DMS153 (cell line): ENCODE results near the gene TP53TG3D.
"Not testable (repeated sequence)": the region's sequence is repeated elsewhere in the genome, so short reads cannot be mapped to it uniquely, and the experiment has no call there.

Source experiments
- DNase-seq: peaks from one replicate; lab custom pipeline; 2025; lab: John Stamatoyannopoulos, UW

TP53TG3D gene, protein sequence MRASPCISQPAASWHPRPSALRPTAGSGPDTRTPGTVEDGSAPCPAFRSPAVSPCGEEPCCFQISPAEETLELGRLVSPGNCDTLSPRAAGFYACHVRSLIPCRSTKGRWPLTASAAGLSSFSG

DNA sequence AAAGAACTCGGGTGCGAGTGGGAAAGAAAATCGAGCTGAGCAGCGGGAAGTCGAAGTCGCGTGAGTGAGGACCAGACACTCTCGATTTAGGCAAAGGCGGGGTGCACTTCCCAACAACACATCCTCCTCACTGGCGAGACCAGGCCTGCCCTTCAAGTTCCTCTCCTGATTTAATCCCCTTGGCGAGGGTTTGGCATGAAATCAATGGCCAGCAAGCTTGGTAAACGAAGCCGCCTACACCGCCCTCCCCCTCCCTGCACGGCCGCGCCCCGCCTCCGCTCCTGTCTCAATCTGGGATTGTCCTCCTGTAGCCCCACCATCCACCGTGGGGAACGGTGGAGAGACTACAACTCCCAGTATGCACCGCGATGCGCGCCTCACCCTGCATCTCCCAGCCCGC, at the start of gene TP53TG3D:
Gene TP53TG3D (plus strand): TSS at position 301 of the 400 bp plus-strand sequence. CDS start 68 bp downstream, at position 369.
- not testable (repeated sequence) for DNase-seq

DNA sequence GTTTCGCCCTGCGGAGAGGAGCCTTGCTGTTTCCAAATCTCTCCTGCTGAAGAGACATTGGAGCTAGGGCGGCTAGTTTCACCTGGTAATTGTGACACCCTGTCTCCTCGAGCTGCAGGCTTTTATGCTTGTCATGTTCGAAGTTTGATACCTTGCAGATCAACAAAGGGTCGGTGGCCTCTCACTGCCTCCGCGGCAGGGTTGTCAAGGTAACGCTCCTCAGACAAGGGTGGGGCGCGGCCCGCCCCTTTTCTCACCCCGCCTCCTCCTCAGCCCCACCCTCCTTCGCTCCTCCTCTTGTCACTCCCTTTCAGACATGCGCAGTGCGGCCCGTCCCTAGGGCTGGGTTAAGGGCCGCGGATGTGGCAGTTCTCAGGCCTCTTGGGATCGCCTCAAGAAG, 421 bp downstream of the TP53TG3D start:
- DNase-seq, result not testable (repeated sequence)

DNA sequence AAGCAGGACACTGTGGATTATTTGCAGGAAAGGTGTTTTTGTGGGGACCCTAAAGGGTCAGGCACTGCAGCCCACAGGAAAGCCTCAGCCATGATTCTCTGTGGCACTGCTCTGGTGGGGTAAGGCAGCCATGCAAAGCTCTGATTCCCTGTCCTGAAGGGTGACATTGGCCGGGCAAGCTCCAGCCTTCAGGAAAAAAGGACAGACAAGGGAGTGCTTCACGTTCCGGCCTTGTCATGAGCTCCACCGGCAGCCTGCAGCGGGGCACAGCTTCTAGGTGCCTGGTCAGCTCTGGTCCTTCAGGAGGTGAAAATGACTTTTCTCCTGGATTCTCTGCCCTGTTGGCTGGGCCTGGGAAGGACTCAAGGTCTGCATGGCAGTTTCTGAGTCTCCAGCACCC, 8.4 kb downstream of the TP53TG3D start:
- not testable (repeated sequence) for DNase-seq

DNA sequence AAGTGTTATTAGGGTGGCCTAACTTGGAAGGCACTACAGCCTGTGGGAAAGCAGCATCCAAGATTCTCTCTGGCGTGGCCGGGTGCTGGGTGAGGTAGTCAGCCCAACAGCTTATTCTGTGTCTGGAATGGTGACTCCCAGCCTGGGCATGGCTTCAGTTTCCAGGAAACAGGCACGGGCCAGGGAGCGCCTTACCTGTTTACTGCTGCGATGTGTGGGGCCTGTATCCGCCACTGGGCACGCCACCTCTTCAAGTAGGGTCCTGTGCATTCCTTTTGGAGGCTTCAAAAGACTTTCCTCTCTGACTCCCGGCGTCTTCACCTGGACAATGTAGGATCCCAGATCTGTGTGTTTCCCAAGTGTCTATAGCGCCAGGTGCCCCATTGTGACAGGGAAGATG, 10.5 kb downstream of the TP53TG3D start:
- DNase-seq, result not testable (repeated sequence)

DNA sequence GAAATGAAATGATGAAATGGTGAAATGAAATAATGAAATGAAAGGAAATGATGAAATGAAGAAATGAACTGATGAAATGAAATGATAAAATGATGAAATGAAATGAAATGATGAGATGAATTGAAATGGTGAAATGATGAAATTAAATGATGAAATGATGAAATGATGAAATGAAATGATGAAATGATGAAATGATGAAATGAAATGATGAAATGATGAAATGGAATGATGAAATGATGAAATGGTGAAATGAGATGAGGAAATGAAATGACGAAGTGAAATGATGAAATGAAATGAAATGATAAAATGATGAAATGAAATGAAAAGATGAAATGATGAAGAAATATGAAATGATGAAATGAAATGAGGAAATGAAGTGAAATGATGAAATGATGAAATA, 28.8 kb downstream of the TP53TG3D start:
- DNase-seq, result not testable (repeated sequence)

DNA sequence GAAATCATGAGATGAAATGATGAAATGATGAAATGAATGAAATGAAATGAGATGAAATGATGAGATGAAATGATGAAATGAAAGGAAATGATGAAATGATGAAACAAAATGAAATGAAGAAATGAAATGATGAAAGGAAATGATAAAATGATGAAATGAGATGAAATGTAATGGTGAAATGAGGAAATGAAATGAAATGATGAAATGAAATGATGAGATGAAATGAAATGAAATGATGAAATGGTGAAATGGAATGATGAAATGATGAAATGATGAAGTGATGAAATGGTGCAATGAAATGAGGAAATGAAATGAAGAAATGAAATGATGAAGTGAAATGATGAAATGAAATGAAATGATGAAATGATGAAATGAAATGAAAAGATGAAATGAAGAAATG, 29.9 kb downstream of the TP53TG3D start:
- DNase-seq, result not testable (repeated sequence)

DNA sequence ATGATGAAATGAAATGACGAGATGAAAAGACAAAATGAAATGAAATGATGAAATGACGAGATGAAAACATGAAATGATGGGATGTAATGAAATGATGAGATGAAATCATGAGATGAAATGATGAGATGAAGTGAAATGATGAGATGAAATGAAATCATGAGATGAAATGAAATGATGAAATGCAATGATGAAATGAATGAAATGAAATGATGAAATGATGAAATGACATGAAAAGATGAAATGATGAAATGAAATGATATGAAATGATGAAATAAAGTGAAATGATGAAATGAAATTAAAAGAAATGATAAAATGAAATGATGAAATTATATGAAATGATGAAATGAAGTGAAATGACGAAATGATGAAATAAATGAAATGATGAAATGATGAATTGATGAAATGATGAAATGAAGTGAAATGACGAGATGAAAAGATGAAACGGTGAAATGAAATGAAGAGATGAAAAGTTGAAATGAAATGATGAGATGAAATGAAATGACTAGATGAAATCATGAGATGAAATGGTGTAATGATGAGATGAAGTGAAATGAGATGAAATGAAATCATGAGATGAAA, 30.9 kb downstream of the TP53TG3D start:
- not testable (repeated sequence) for DNase-seq

DNA sequence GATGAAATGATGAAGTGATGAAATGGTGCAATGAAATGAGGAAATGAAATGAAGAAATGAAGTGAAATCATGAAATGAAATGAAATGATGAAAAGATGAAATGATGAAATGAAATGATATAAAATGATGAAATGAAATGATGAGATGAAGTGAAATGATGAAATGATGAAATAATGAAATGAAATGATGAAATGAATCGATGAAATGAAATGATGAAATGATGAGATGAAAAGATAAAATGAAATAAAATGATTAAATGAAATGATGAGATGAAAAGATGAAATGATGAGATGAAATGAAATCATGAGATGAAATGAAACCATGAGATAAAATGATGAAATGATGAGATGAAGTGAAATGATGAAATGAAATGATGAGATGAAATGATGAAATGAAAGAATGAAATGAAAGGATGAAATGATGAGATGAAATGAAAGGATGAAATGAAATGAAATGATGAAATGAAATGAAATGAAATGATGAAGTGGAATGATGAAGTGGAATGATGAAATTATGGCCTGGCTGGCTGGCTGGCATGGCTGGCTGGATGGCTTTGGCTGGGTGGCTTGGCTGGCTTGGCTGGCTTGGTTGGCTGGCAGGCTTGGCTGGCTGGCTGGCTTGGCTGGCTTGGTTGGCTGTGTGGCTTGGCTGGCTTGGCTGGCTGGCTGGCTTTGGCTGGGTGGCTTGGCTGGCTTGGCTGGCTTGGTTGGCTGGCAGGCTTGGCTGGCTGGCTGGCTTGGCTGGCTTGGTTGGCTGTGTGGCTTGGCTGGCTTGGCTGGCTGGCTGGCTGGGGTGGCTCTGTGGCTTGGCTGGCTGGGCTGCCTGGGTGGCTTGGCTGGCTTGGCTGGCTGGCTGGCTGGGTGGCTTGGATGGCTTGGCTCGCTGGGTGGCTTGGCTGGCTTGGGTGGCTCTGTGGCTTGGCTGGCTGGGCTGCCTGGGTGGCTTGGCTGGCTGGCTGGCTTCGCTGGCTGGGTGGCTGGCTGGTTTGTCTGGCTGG, 32.0 kb downstream of the TP53TG3D start:
- not testable (repeated sequence) for DNase-seq

DNA sequence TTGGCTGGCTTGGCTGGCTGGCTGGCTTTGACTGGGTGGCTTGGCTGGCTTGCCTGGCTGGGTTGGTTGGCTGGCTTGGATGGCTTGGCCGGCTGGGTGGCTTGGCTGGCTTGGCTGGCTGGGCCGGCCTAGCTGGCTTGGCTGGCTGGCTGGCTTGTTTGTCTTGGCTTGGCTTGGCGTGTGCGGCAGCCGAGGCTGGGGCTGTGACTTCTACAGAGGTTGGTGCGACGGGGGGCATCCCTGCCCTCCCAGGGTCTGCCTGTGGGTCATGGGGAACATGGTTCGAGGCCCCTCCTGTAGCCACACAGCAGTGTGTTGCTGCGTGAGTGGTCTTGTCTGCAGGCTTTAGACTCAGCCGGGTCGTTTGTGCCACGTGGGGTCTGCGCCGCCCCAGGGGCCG, 33.1 kb downstream of the TP53TG3D start:
- not testable (repeated sequence) for DNase-seq

DNA sequence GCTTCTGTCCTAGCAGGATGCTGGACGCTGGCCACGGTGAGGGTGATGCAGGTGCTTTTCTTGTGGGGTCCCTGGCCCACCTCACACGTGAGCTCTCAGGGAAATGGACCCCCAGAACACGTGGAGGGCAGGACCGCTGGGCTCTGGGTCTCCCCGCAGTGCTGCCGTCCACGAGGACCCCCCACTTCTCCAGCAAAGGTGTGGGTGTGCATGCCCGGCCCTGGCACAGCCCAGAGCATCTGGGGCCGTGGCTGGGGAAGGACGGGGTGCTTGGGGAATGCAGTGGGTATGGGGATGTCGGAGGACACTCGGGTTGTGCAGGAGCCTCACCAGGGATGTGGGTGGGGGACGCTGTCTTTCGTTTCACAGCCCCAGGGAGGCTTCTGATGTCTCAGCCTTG, 34.7 kb downstream of the TP53TG3D start:
- not testable (repeated sequence) for DNase-seq

DNA sequence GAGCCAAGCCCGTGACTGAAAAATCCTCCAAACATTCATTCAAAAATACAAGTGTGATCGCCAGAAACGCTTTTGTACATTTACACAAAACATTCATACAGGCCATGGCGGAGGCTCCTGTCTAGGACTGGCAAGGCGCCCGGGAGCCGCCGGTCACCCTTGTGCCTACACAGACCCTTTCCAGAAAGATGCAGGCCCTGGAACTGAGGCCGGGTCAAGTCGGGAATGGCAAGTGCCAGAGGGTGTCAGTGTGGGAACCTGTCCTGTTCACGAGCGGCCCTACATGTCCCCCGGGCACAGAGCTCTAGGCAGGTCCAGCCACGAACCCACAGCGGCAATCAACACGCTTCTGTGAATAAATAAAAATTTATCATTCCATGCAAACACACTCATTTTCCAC, 36.1 kb downstream of the TP53TG3D start:
- DNase-seq, result not testable (repeated sequence)

DNA sequence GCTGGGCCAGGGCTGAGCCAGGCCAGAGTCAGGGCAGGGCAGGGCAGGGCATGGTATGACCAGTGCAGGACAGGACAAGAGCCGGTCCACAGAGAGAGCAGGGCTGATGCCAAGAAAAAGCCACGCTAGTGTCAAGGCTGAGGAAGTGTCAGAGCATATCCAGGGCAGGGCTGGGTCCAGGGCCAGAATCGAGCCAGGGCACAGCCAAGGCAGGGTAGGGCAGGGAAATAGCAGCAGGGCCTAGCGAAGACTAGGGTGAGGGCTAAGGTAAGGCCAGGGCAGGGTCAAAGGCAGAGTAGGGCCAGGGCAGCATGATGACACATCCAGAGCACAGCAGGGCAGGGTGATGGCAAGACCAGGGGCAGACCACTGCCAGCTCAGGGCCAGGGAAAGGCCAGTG, 49.7 kb downstream of the TP53TG3D start:
- DNase-seq, result not testable (repeated sequence)
